Loucy (cell line): ENCODE measurements around the gene SPINT2.

ENCODE experiments used
- H2AFZ ChIP-seq: fragments of 200-600 bp; sonication (generic); 2 replicates; pipeline ENCODE4 v1.6.0; 2016; ENCODE audit warnings: antibody characterized with exemption, mild to moderate bottlenecking, low read length, moderate library complexity
- H3F3A ChIP-seq: fragments of 200-600 bp; 2 replicates; pipeline ENCODE4 v1.6.0; 2016; ENCODE audit warnings: antibody characterized with exemption, low read depth, mild to moderate bottlenecking
- H3K27me3 ChIP-seq: fragments of 200-600 bp; sonication (generic); 2 replicates; pipeline ENCODE4 v1.6.1; 2014; ENCODE audit warnings: low read length, mild to moderate bottlenecking; ENCODE audit not compliant: insufficient read depth, poor library complexity, severe bottlenecking
- H3K36me3 ChIP-seq: fragments of 200-600 bp; sonication (generic); 2 replicates; pipeline ENCODE4 v1.6.1; 2016; ENCODE audit warnings: low read length; ENCODE audit not compliant: insufficient read depth
- H3K4me1 ChIP-seq: fragments of 200-600 bp; sonication (generic); 2 replicates; pipeline ENCODE4 v1.5.1; 2014; ENCODE audit warnings: low read length, mild to moderate bottlenecking; ENCODE audit not compliant: insufficient read depth, poor library complexity, severe bottlenecking
- H3K4me2 ChIP-seq: fragments of 200-600 bp; sonication (generic); 2 replicates; pipeline ENCODE4 v1.6.0; 2014; ENCODE audit warnings: antibody characterized with exemption, low read length, low read depth, mild to moderate bottlenecking; ENCODE audit not compliant: poor library complexity, severe bottlenecking
- H3K4me3 ChIP-seq: fragments of 200-600 bp; sonication (generic); 2 replicates; pipeline ENCODE4 v1.5.1; 2014; ENCODE audit warnings: low read length, mild to moderate bottlenecking, mixed read lengths; ENCODE audit not compliant: poor library complexity, severe bottlenecking
- H3K79me2 ChIP-seq: fragments of 200-600 bp; sonication (generic); 2 replicates; pipeline ENCODE4 v1.6.1; 2014; ENCODE audit warnings: low read length; ENCODE audit not compliant: insufficient read depth
- H3K9ac ChIP-seq: fragments of 200-600 bp; sonication (generic); 2 replicates; pipeline ENCODE4 v1.6.0; 2014; ENCODE audit warnings: mild to moderate bottlenecking, low read depth, low read length, moderate library complexity; ENCODE audit not compliant: poor library complexity, severe bottlenecking
- H3K9me2 ChIP-seq: fragments of 200-600 bp; sonication (generic); replicated peaks from 2 replicates; pipeline ENCODE4 v1.6.1; 2016; ENCODE audit warnings: low read depth, low read length, mixed read lengths
- H3K9me3 ChIP-seq: fragments of 200-600 bp; sonication (generic); 2 replicates; pipeline ENCODE4 v1.6.1; 2014; ENCODE audit warnings: mild to moderate bottlenecking, antibody characterized with exemption, low read length, low read depth; ENCODE audit not compliant: insufficient read depth
- H4K20me1 ChIP-seq: fragments of 200-600 bp; sonication (generic); 2 replicates; pipeline ENCODE4 v1.6.0; 2014; ENCODE audit warnings: antibody characterized with exemption, low read length, mild to moderate bottlenecking; ENCODE audit not compliant: insufficient read depth, poor library complexity, severe bottlenecking
- EZH2phosphoT487 ChIP-seq: fragments of 200-600 bp; IDR thresholded peaks from 2 replicates; pipeline ENCODE4 v1.6.1; 2018; ENCODE audit warnings: antibody characterized with exemption, mild to moderate bottlenecking, moderate library complexity, borderline replicate concordance
- TF ChIP-seq, protein P1 (sequence below): fragments of 200-600 bp; sonication (generic); conservative IDR thresholded peaks from 2 replicates; pipeline ENCODE4 v1.5.1; 2014; ENCODE audit warnings: mild to moderate bottlenecking, antibody characterized with exemption, low read length

The SPINT2 gene

DNA sequence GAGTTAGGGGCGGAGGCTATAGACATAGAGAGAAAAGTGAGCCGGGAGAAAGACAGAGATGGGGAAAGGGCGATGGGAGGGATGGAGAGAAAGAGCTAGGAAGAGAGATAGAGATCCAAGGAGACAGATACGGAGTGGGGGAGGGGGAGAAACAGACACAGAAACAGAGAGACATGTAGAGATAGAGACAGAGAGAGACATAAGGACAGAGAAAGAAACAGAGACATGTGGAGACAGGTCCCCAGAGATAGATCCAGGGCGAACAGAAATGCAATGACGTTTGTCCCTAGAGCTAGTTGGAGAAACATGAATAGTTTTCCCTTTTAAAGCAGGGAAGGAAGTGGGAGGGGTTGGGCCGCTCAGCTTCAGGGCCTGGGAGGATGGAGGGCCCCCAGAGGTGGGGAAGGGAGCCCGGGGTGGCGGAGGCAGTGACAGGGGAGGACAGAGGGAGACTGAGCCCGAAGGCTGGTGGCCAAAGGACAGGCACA lies 12.8 kb upstream of the SPINT2 start:
- Histone ChIP-seq H3K9me3 (no peaks in the 10 kb centered on the region), H4K20me1 (no peaks in the 10 kb centered on the region), H3K9ac (peak overlapping the region; percentile 52), H2AFZ (peak overlapping the region; percentile 68), H3F3A (no peaks in the 10 kb centered on the region), H3K36me3 (no peaks in the 10 kb centered on the region), H3K4me1 (peaks cover 25% of the 10 kb centered on the region), H3K9me2 (no peaks in the 10 kb centered on the region), H3K27me3 (no peaks in the 10 kb centered on the region), H3K4me3 (peak overlapping the region; percentile 2), H3K79me2 (no peaks in the 10 kb centered on the region), H3K4me2 (peak overlapping the region; percentile 55)
- no peak for TF ChIP-seq EZH2phosphoT487
- TF ChIP-seq, protein P1, sequence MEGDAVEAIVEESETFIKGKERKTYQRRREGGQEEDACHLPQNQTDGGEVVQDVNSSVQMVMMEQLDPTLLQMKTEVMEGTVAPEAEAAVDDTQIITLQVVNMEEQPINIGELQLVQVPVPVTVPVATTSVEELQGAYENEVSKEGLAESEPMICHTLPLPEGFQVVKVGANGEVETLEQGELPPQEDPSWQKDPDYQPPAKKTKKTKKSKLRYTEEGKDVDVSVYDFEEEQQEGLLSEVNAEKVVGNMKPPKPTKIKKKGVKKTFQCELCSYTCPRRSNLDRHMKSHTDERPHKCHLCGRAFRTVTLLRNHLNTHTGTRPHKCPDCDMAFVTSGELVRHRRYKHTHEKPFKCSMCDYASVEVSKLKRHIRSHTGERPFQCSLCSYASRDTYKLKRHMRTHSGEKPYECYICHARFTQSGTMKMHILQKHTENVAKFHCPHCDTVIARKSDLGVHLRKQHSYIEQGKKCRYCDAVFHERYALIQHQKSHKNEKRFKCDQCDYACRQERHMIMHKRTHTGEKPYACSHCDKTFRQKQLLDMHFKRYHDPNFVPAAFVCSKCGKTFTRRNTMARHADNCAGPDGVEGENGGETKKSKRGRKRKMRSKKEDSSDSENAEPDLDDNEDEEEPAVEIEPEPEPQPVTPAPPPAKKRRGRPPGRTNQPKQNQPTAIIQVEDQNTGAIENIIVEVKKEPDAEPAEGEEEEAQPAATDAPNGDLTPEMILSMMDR = no peak

DNA sequence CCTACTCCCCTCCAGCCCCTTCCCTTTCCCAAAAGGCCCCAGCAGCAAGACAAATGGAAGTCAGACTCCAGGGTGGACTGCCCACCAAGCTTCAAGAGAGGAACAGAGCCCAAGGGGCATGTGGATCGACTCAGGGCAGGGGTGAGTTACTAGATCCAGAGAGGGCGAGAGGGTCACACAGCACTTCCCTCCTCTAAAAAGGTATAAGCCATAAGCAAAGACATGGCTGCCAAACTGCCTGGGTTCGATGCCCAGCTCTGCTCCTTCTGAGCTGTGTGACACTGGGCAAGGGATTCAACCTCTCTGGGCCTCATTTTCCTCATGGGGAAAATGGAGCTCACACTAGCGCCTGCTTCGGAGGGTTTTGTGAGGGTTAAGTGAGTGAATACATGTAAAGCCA lies 12.0 kb upstream of the SPINT2 start:
- H3K9ac ChIP-seq = no peak overlapping the region
- H3F3A ChIP-seq = no peaks in the 10 kb centered on the region
- no peak overlapping the region for H3K4me3 ChIP-seq
- no peak overlapping the region for H3K4me2 ChIP-seq
- H2AFZ ChIP-seq = no peak overlapping the region
- no peaks in the 10 kb centered on the region for H3K9me2 ChIP-seq
- no peaks in the 10 kb centered on the region for H3K9me3 ChIP-seq
- no peaks in the 10 kb centered on the region for H3K27me3 ChIP-seq
- no peaks in the 10 kb centered on the region for H4K20me1 ChIP-seq
- no peaks in the 10 kb centered on the region for H3K36me3 ChIP-seq
- H3K79me2 ChIP-seq = no peaks in the 10 kb centered on the region
- H3K4me1 ChIP-seq = peaks cover 25% of the 10 kb centered on the region
- TF ChIP-seq EZH2phosphoT487 = no peak

DNA sequence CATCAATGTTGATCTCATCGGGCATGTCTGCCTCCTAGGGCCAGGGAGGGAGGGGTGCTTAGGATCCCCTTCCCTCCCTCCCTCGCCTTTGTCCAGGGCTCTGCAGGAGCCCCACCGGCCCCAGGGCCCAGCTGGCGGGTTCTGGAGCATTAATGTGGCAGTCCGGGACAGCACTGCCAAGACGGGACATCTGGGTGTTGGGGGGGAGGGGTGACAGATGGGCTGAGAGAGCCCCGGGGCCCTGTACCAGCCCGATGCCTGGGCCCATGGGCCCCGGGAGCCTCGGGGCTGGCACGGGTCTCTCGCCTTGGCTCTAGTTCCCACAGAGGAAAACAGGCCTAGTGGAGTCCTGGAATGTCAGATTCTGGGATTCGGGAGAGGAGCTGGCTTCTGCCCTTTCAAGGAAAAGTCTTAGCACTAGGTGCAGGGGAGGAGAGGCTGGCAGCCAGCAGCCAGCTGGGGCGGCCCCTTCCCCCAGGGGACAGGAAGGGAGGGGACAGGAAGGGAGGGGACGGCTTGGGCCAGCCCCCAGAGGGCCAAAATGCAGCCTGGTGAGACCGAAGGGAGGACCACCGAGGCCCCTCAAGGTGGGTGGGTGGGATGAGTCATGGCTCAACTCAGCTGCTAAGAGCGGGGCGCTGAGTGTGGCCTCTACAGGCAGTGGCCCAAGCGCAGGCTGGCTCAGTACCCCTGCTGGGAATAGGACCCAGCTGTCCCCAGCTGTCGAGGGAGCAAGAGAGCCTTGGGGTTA lies 11.3 kb upstream of the SPINT2 start:
- TF ChIP-seq EZH2phosphoT487 = no peak
- TF ChIP-seq, protein P1 = no peak
- peak overlapping the region; percentile 37 for H3K9ac ChIP-seq
- no peaks in the 10 kb centered on the region for H3K27me3 ChIP-seq
- H3K36me3 ChIP-seq = no peaks in the 10 kb centered on the region
- no peaks in the 10 kb centered on the region for H3F3A ChIP-seq
- H3K9me2 ChIP-seq = no peaks in the 10 kb centered on the region
- H3K4me1 ChIP-seq = peaks cover 25% of the 10 kb centered on the region
- H3K4me3 ChIP-seq = no peak overlapping the region
- H3K9me3 ChIP-seq = no peaks in the 10 kb centered on the region
- no peak overlapping the region for H2AFZ ChIP-seq
- H3K79me2 ChIP-seq = no peaks in the 10 kb centered on the region
- no peak overlapping the region for H3K4me2 ChIP-seq
- H4K20me1 ChIP-seq = no peaks in the 10 kb centered on the region
